GM18517 (cell line): Measurements from ENCODE around the gene KRT2.

Experiments used
- ATAC-seq: cut with Tn5 transposase; IDR thresholded peaks from one replicate; pipeline ENCODE4 v1.9.1; 2021; ENCODE audit warnings: mild to moderate bottlenecking, moderate library complexity; ENCODE audit not compliant: unreplicated experiment

The KRT2 gene

DNA sequence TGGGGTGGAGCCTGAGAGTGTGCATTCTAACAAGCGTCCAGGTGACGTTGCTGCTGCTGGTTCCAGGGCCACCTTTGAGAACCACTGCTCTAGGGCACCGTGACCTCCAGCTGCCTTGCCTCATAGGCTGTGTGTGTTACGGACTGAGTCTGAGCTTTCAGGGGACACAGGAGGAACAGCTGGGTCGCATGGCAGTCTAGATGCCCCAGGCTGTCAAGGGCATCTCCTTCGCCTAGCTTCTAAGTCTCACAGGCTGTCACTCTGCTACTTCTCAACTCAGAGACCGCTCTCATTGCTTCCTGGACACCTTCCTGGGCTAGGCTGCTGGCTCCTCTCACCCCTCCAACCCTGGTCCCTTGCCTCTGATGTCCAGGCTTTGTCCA, 34.6 kb downstream of the KRT2 start:
- no peak for ATAC-seq

DNA sequence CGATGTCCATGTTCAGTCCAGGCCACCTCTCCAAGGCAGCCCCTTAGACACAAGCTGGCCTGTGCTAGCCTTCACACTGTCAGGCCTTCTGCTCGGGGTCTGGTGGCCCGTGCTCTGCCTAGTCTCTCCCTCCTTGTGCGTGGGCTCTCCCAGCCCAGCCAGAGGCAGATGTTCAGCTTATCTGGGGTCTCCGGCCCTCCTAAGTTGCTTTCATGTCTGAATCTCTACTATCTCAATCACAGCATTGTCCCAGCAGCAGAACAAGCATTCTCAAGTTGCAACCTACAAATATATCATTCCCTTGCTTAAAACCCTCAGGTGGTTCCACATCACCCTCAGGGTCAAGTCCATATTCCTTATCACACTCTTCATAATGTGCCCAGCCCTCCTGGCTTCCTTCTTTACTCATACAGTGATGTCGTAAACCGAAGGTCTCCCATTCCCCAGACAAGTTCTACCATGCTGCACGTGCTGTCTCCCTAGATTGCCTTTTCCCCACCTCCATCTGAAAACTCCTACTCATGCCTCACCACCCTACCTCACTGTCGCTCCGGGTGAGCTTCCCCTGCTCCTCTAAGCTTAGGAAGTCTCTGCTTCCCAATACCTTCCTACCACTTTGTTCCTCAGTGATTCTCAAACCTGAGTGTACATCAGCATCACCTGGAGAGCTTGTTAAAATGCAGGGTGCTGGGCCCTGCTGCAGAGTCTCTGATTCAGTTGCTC, 35.2 kb downstream of the KRT2 start:
- ATAC-seq = no peak

DNA sequence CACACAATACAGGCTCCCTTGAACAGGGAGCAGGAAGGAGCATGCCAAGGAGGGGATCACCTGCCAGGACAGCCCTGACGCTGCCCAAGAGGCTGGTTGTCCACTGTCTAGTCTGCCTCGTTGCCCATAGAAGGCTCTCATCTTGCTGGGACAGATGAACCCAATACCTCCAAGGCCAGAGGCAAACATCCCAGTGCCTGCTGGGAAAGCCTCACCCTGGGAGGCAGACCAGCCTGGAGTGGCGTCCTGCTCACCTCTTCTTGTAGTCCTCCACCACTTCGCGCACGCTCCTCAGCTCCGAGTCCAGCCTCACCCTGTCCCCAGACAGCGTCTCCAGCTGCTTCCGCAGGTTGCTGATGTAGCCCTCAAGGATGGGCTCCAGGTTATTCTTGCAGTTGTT, 36.1 kb downstream of the KRT2 start:
- ATAC-seq = no peak

DNA sequence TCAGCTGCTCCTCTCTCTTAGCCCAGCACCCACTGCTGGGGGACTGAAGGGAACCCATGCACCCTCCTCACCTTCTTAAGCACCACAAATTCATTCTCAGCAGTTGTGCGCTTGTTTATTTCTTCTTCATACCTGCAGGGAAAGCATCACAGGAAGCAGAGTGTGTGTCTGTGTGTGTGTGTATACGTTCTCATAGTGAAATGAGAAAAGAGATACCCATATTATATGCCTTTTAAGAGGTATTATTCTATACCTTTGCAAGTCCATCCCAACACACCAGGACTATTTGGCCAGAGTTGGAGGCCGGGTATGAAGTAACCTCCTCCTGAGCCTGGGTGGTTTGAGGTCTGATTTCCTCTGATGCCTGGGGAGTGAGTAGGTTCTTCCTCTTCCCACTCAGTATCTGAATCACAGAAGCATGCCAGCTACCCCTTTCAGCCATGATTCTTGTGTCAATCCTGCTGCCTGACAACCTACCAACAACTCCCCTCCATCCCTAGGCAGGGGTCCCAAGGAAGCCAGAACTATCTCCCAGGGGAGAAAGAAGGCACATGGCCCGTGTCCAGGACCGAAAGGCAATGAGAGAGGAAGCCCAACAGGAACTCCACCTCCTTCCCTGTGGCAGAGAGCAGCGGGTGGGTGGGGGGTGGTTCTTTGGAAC, 36.7 kb downstream of the KRT2 start:
- ATAC-seq = no peak

DNA sequence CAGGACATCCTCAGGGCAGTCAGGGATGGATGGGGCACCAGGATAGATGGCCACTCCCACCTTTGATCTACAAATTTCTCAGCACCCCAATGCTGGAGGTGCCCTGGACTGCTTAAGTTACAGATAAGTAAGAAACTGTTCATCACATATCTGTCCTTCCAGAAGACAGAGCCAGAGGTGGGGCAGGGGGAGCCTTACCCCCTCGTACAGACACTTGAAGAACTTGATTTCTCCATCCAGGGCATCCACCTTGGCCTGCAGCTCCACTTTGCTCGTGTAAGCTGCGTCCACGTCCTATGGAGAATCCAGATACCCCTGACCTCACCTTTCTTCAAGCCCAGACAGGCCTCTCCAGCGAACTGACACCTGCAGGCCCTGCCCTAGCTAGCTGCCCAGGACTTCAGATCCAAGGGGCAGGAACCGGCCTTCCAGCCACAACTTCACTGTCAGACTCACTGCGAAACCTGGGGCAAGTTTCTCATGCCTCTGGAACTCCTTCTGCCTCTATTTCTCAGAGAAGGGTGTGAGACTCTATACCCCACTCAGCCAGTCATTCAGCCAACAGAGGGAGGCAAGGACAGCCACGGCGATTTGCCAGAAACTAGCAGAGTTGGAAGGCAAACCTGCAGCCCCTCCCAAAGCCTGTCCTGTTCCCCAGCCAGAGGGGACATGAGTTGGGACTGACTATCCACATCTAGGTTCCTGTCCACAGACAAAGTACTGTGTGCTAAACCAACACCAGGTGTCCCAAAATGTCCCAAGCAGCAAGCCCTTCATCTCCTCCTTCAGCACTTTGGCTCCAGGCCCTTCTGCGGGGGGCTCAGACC, 37.4 kb downstream of the KRT2 start:
- ATAC-seq = no peak

DNA sequence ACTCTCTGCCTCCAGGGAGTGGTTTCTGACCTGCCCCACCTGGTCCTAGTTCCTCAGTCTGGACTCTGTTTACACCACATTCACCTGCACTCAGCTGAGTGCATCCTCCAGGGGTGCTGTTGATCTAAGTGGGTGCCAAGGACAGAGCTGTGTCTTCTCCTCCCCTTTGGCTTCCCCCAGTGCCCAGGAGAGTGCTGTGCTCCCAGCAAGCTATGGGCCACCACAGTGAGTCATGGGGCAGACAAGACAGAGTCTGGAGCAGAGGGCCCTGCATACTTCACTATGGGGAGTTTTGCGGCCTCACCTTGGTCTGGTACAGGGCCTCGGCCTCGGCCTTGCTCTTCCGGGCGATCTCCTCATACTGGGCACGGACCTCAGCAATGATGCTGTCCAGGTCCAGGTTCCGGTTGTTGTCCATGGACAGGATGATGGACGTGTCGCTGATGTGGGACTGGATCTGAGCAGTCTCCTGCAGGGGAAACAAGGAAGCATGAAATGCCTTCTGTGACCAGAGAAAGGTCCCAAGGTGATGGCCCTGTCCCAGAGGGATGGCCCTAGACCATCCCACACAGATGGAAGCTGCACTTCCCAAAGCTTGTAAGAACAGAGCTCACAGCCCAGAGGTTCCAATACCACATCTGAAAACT, 38.5 kb downstream of the KRT2 start:
- ATAC-seq = no peak

DNA sequence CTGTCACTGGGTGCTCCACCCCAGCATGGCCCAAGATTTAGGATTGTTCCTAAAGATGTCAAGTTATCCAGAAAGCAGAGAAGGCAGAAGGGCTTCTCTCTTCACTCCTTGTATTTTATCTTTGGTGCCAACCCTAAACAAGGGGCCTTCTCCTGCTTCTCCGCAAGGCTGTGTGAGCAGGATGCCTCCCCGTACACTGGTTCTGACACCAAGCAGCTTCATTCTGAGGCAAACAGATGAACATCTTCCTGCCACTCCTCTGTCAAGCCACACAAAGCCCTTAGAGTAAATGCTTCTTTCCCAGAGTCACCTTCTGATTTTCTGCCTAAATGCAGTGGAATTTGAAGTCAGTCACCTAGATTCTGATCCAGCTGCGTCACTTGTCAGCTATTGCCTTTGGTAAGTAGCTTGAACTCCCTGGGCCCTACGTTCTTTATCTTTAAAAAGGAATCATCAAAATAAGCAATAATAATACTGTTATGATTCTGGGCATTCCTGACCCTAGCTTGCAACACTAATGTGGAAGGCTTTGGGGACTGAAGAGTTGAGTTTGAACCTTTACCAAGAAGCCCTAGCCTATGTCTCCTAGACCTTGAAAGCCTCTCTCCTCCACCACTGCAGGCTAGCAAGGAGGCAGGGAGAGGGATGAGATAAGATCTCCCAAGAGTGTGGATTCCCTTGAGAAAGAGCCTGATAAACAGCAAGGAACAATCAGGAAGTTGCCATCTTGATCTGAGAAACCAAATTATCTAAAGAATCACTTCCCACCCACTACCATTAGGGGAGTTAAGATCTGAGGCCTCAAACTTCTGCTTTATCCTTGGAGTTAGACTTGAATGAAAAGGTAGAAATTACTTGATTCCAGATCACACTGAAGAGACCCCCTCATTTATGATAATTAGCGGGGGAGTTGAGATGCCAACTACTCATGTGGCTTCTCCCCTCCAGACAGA, 39.3 kb downstream of the KRT2 start:
- no peak for ATAC-seq

DNA sequence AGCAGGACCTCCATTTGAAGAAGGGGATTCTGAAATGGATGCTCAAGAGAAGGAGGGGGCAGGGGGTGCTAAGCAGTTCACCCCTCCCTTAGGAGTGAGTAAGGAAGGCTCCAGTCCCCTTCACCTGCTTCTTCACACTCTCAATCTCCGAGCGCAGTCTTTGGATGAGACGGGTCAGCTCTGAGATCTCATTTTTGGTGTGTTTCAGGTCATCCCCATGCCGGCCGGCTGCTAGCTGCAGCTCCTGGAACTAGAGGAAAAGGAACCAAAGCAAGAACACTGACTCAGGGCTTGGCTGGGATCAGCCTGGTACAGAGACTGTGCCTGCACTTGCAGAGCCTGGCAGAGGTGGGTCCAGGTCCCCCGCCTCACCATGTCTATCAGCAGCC, 40.9 kb downstream of the KRT2 start:
- ATAC-seq = no peak

DNA sequence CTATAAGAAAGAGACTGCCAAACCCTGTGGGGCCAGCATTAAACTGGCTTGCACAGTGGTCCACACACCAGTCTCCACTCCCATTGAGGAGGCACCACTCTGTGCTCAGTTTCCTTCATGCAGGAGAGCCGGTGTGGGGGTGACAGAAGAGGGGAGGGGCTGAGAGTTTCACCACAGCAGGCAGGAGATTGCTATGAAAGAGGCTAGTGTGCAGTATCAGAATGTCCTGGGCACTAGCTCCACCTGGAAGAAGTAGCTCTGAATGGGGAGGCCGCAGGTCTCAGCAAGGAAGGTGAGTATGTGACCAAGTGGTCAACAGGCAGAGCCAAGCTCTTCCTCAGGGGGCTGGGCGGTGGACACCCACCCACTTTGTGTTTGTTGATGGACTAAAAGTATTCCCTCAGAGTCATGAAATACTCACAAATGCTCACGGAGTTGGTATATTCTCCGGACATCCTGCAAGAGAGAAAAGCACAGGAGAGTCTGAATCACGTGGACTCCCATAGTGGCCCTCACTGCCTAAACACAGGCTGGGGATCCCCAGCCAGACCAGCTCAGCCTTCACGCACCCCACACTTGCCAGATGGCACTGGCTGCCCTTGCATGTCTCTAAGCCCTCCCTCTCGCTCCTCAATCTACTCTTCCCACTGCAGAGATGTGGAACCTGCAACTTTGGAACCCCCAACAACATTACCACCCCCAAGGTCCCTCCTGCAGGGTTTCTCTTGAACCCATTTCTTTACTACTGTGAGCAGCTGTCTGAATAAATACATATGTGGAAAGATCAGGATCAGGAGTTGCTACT, 43.0 kb downstream of the KRT2 start:
- ATAC-seq = no peak

DNA sequence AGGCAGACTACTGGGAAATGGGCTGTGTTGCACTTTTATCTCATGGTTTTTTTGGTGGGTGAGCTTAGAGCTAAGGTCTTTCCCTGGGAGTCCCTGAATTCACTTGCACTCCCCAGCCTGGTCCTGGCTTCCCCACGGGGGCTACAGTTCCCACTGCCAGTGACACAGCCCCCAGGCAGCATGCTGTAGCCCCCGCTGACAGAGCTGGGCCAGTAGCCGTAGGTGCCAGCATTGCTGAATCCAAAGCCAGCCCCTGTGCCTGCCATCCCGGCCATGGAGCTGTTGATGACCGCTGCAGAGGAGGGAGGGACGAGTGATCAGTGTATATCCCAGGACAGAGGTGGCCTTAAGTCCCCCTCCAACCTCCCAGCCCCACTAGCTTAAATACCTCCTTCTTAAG, 43.9 kb downstream of the KRT2 start:
- ATAC-seq = no peak

DNA sequence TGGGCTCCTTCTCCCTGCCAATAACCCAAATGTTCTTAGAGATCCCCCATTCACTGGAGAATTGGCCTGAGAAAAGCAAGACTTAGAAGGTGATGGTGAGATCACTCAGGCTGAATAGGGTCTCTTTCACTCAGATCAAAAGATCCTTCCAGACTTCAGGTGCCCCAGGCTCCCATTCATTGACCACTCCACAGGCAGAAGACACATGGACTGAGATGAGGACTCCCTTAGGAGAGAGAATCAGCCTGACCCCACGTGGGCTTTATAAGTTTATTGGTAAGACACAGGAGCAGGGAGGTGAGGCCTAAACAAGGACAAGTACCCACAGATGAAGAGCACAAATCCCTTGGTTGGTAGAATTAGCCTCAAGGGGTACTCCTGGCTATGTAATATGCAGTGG, 44.7 kb downstream of the KRT2 start:
- ATAC-seq = no peak

DNA sequence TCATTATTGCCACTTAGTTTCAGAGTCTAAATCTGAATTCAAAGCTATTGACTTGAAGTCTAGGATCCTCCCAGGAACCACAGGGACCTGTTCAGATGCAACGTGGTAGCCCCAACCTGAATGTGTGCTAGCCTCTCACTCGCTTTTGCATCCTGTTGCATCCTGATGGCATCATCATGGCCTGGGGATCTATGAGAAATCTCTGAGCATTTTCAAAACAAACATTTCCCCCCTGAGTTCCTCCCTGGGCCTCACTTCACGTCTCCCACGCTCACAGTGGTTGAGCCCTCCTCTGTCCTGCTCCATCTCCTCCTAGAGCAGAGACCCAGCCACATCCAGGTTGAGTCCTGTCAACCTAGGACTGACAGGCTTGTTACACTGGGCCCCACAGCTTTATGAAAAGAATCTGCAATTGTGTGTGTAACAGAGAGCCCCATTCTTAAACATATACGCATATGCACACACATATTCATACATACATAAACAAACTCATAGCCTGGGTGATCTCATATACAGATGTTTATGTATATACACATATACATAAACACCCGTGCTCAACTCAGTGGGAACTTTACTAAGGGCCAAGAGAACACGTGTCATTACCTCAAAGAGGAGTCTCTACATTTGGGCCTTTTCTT, 45.3 kb downstream of the KRT2 start:
- ATAC-seq = no peak

DNA sequence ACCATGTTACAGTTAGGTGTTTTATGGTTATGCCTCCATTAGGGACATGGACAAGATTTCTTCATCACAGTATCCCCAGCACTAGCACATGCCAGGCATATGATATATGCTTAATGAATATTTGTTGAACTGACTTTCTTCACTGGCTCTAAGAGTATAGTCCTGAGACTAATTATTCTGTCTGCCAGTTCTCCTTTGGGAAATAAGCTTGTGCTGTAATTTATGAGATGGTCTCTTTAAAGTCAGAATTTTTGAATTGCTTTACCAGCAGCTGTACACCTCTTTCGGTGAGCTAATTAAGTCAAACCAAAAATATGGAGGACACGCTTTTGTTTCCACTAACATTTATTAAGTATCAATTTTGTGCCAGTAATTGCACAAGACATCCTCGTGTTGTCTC, 45.9 kb downstream of the KRT2 start:
- ATAC-seq = no peak

DNA sequence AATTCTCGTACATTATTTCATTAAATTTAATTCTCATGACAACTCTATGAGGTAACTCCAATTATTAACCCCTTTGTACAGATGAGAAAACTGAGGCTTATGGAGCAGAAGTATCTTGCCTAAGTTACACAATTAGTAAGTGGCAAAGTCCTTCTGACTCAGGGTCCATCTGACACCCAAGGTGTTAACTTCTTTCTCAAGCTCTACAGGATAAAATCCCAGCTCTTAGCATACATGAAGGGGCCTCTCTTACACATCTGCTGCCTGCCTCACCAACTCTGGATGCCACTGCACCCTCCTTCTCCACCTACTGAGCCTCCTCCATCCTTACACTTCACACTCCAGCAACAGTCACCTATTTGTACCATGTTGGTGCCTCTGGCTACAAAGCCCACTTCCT, 46.5 kb downstream of the KRT2 start:
- ATAC-seq = no peak

DNA sequence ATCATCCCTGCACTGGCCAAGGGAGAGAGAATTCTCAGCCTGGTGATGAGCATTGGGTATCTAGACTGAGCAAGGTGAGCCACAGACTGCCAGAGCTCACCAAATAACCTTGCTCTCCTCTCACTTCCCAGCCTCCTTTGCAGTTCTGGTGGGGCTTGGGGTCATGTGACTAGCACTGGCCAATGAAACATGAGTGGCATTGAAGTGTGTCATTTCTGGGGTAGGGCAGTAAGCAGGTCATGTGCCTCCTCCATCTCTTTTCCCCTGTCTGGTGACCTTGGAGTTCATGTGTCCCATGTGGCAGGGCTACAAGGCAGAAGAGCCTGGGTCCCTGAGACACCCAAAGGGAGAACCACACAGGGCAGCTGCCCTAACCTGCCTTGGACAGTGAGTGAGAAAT, 47.2 kb downstream of the KRT2 start:
- ATAC-seq = no peak

DNA sequence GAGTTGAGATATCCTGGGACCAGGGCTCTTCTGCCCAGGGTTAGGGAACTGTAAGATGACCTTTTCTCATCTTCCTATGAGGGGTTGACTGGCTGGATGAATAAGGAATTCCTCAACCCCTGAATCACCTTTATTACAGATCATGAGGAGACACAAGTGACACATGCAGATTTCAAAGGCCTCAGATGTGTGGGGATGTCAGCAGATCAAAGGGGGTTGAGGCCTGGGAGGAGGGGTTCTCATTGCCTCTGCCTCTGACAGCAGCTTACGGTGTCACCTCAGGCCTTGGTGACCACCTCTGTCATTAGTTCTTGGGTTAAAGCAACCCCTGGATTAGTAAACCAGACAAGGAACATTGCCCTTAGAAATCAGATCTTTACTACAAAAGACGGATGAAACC, 48.7 kb downstream of the KRT2 start:
- ATAC-seq = no peak

DNA sequence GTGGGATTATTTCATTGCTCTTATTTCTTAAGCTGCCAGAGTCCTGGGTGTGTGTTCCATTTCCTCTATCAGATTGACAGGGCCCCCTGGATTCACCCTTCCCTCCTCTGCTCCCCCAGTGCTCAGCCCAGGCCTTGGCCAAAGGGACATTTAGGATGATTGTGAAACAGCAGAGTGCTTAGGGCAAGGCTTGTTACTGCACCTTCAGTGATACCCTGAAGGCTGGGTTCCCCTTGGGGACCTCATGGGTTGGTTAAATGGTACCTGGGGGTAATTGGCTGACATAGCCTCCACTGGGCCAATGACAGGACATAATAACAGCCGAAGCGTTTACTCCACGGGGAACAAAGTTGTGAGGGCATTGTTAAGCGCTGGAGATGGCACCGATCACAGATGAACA, 49.5 kb downstream of the KRT2 start:
- no peak for ATAC-seq

DNA sequence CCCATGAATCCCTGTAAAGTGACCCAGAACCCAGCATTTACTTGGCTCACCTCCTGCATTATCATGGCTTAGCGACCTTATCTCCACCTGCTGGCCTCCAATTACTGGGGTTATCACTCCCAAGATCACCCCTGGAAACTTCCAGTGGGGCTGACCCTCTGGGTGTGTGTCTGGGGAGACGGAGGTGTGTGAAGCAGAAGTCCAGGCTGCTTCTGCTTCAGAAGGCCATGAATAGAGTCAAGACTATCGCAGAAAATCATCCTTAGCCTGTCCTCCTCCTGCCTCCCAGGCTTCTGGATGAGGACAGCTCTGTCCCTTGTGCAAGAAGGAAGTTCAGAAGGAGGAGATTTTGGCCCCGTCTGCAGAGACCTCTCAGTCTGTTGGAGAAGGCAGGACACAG, 50.3 kb downstream of the KRT2 start:
- ATAC-seq = no peak

DNA sequence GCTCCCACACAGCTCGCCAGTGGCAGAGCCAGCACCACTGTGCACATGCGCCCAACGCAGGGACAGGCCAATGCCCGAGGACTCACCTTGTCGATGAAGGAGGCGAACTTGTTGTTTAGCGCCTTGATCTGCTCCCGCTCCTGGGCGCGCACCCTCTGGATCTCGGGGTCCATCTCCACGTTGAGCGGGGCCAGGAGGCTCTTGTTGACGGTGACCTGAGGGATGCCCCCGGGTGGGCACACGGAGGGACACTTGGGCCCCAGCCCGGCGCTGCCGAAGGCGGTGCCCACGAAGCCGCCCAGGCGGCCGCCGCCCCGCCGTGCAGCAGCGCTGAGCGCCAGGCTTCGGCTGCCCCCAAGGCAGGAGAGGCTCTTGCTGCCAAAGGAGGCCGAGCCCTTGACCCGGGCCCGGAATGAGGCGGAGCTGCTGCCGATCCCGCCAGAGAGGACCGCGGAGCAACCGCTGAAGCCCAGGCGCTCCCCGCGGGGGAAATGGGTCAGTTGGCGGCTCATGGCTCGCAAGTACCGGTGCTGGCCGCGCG, 51.0 kb downstream of the KRT2 start, which contains the start of gene KRT72:
Gene KRT72 (minus strand): TSS at position 523 of the 541 bp plus-strand sequence. CDS start 11 bp downstream, at position 512.
- no peak for ATAC-seq
